Sigmoid colon (tissue), 4 donors: Measurements from ENCODE around the gene ACOT4.

Experiments
- CTCF ChIP-seq, 4 experiments: fragments of 450-650 bp in 3 of 4; fragments of 200-600 bp in 1 of 4; IDR thresholded peaks; one replicate each; pipeline ENCODE4 v1.5.1; 2016 to 2019; ENCODE audit warnings: antibody characterized with exemption in 4 of 4, mild to moderate bottlenecking in 3 of 4, moderate library complexity in 2 of 4
- EP300 ChIP-seq, 4 donors: sonication (generic); formaldehyde crosslinking; IDR thresholded peaks; one replicate each; pipeline ENCODE4 v1.6.1; 2017; ENCODE audit warnings: antibody characterized with exemption in 4 of 4
- POLR2A ChIP-seq, 2 donors: fragments of 450-650 bp; IDR thresholded peaks; one replicate each; pipeline ENCODE4 v1.6.1; 2016; ENCODE audit warnings: antibody characterized with exemption in 2 of 2, mild to moderate bottlenecking in 2 of 2, moderate library complexity in 2 of 2
- POLR2AphosphoS5 ChIP-seq, 4 donors: sonication (generic); formaldehyde crosslinking; IDR thresholded peaks; one replicate each; pipeline ENCODE4 v1.6.1; 2017; ENCODE audit warnings: antibody characterized with exemption in 4 of 4

- TF ChIP-seq POLR2AphosphoS5 (IDR thresholded peaks at IDR 0.05) (no peak), EP300 (IDR thresholded peaks at IDR 0.05) (no peak), POLR2A (IDR thresholded peaks at IDR 0.05) (no peak), CTCF (IDR thresholded peaks at IDR 0.05) (no peak)
These were observed 19.0 kb downstream of the ACOT4 start for GRCh38 chr14:73610687-73611086.
